Left lung (tissue), 10 donors: ENCODE data around the gene REPS1. TPM values are rescaled to one million over a fixed set of nuclear protein-coding genes. Genes with fewer than 3 reads are reported as not detected.

Source experiments
- ATAC-seq: fragments of 200-7000 bp; cut with Tn5 transposase; one replicate; pipeline ENCODE4 v1.9.1; 2020; ENCODE audit warnings: moderate library complexity
- DNase-seq, 4 donors: peaks; one replicate each; pipeline ENCODE4 v3.0.0-alpha.2; 2013 to 2020
- H3K27ac ChIP-seq, 2 donors: fragments of 200-600 bp; sonication (generic) in 1 of 2; one replicate each; pipeline versions ENCODE4 v1.5.0 to v1.8.0; 2020 to 2021
- H3K27me3 ChIP-seq, 2 donors: fragments of 200-600 bp; sonication (generic) in 1 of 2; one replicate each; pipeline versions ENCODE4 v1.5.0 to v1.8.0; 2020 to 2021
- H3K36me3 ChIP-seq, 2 donors: fragments of 200-600 bp; sonication (generic) in 1 of 2; one replicate each; pipeline versions ENCODE4 v1.5.0 to v1.8.0; 2020 to 2021
- H3K4me1 ChIP-seq, 2 donors: fragments of 200-600 bp; one replicate each; pipeline ENCODE4 v1.8.0; 2021
- H3K4me3 ChIP-seq, 2 donors: fragments of 200-600 bp; sonication (generic) in 1 of 2; one replicate each; pipeline versions ENCODE4 v1.5.0 to v1.8.0; 2020 to 2021; ENCODE audit warnings: mild to moderate bottlenecking in 1 of 2
- H3K9me3 ChIP-seq, 2 donors: fragments of 200-600 bp; sonication (generic) in 1 of 2; one replicate each; pipeline versions ENCODE4 v1.5.0 to v1.8.0; 2020 to 2021
- CTCF ChIP-seq, 2 donors: fragments of 200-600 bp; sonication (generic) in 1 of 2; IDR thresholded peaks; one replicate each; pipeline versions ENCODE4 v1.5.0 to v1.8.0; 2021; ENCODE audit warnings: antibody characterized with exemption in 2 of 2
- intact Hi-C, 2 donors: fragments of 100-400 bp; cut with DNase I; formaldehyde crosslinking; loops; one replicate each; pipeline versions ENCODE4 v1.11.2 to v1.14.2; 2022
- polyA plus RNA-seq, 6 donors: library from polyadenylated mRNA; unstranded; fragments of 120-200 nt; gene quantifications; one replicate each; pipeline ENCODE4 v1.2.1, GENCODE V29; 2013; ENCODE audit not compliant: insufficient read length in 6 of 6
- total RNA-seq, 2 donors: library from RNA; stranded (reverse); fragmentation: NEBNext Ultra II Directional; extraction: Animal tissue kit (Norgen Biotek cat#: 25700); gene quantifications; one replicate each; pipeline ENCODE4 v1.2.1, GENCODE V29; 2021
- donor health status: DM: no; HTN: yes; CAD: no.
- donor health status: DM: no; HTN: no; CAD: no.

The REPS1 gene
- total and polyA plus RNA-seq, 8 donors = 29.3 to 83.9 (median 63.6) TPM

GRCh38 chr6:138864343-138864890 lies 123.6 kb downstream of the REPS1 start:
- no peaks in the 10 kb centered on the region for H3K36me3 ChIP-seq
- intact Hi-C loops = no loop called here
- no peaks in the 10 kb centered on the region for H3K9me3 ChIP-seq
- DNase-seq (no peak), ATAC-seq (no peak)
- H3K27ac ChIP-seq = no peak overlapping the region
- TF ChIP-seq CTCF (IDR thresholded peaks at IDR 0.05) = no peak
- H3K4me1 ChIP-seq = no peaks in the 10 kb centered on the region
- H3K27me3 ChIP-seq = no peaks in the 10 kb centered on the region
- no peak overlapping the region for H3K4me3 ChIP-seq

DNA sequence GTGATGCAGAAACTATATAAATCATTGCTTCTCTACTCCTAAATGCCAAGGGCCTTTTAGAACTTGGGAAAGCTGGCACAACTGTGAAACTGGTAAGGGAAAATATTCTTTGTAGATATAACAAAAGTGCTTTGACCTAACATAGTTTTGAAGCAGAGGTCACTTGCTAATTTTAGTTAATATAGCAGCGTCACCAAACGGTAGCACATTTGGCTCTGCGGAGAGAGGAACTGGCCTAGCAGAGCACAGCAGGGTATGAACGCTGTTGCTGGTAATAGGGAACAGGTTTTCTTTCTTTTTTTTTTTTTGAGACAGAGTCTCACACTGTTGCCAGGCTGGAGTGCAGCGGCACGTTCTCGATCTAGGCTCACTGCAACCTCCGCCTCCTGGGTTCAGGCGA lies 124.7 kb downstream of the REPS1 start:
- H3K4me3 ChIP-seq = no peak overlapping the region
- intact Hi-C loops = no loop called here
- H3K36me3 ChIP-seq = no peaks in the 10 kb centered on the region
- H3K27me3 ChIP-seq = no peaks in the 10 kb centered on the region
- no peaks in the 10 kb centered on the region for H3K4me1 ChIP-seq
- DNase-seq = peak in 2 of 4 donors; percentile 36 to 48
- no peaks in the 10 kb centered on the region for H3K9me3 ChIP-seq
- ATAC-seq = peak; percentile 99
- peak overlapping the region in 1 of 2 donors; percentile 55 for H3K27ac ChIP-seq
- TF ChIP-seq CTCF (IDR thresholded peaks at IDR 0.05) = no peak

- H3K27ac ChIP-seq = no peak overlapping the region
- DNase-seq (no peak), ATAC-seq (no peak)
- H3K4me3 ChIP-seq = no peak overlapping the region
- H3K36me3 ChIP-seq = no peaks in the 10 kb centered on the region
- H3K4me1 ChIP-seq = no peaks in the 10 kb centered on the region
- H3K9me3 ChIP-seq = no peaks in the 10 kb centered on the region
- intact Hi-C loops = no loop called here
- no peaks in the 10 kb centered on the region for H3K27me3 ChIP-seq
- no peak for TF ChIP-seq CTCF (IDR thresholded peaks at IDR 0.05)
Measured at GRCh38 chr6:138862456-138862855, 125.6 kb downstream of the REPS1 start.

GRCh38 chr6:138857775-138858174 lies 130.3 kb downstream of the REPS1 start:
- Histone ChIP-seq H3K27ac (no peak overlapping the region), H3K27me3 (no peaks in the 10 kb centered on the region), H3K4me3 (no peak overlapping the region), H3K4me1 (no peaks in the 10 kb centered on the region), H3K36me3 (no peaks in the 10 kb centered on the region), H3K9me3 (no peaks in the 10 kb centered on the region)
- no peak for TF ChIP-seq CTCF (IDR thresholded peaks at IDR 0.05)
- ATAC-seq = no peak
- no peak for DNase-seq
- intact Hi-C loops = no loop called here

DNA sequence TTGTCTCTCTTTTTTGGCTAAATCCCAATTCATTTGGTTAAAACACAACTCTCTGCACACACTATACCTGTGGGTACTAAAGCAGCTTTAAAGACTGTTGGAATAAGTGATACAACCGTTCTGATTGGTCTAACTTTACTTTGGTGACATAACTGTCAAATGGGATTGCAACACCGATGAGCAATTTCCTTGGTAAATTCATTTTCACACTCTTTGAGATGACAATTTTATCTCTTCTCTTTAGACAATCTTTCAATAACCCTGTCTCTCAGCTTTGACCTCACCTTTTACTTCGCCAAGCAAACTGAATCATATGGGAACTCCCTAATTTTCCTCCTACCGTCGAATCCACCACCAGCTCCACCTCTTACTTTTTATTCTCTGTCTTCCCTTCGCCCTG lies 131.4 kb downstream of the REPS1 start:
- intact Hi-C loops = no loop called here
- DNase-seq = no peak
- Histone ChIP-seq H3K27me3 (no peaks in the 10 kb centered on the region), H3K4me3 (no peak overlapping the region), H3K4me1 (no peaks in the 10 kb centered on the region), H3K9me3 (no peaks in the 10 kb centered on the region), H3K36me3 (no peaks in the 10 kb centered on the region), H3K27ac (no peak overlapping the region)
- no peak for ATAC-seq
- TF ChIP-seq CTCF (IDR thresholded peaks at IDR 0.05) = no peak

Other genes with a start within 250 kb of the REPS1 start
- gene CCDC28A, start 214.5 kb downstream of the REPS1 start, total RNA-seq = 10 to 100 TPM; 14.0 to 28.4 TPM
- 10 to 100 TPM; 17.5 to 26.0 (median 19.8) TPM for gene CCDC28A, start 214.5 kb downstream of the REPS1 start, polyA plus RNA-seq
- 1 to 10 TPM in 1 of 2 donors, not detected in 1; 3.1 TPM for gene ECT2L, start 192.2 kb downstream of the REPS1 start, total RNA-seq
- 1 to 10 TPM in 4 of 6 donors, under 1 TPM in 2; 0.63 to 3.3 (median 1.7) TPM for gene ECT2L, start 192.2 kb downstream of the REPS1 start, polyA plus RNA-seq
- gene ABRACL, start 40.5 kb upstream of the REPS1 start, total RNA-seq = 10 to 100 TPM; 39.1 to 40.2 TPM
- gene ABRACL, start 40.5 kb upstream of the REPS1 start, polyA plus RNA-seq = 10 to 100 TPM; 26.0 to 33.0 (median 29.2) TPM
- gene HECA, start 146.8 kb upstream of the REPS1 start, total RNA-seq = 10 to 100 TPM; 27.4 to 40.9 TPM
- gene HECA, start 146.8 kb upstream of the REPS1 start, polyA plus RNA-seq = 10 to 100 TPM; 17.0 to 21.0 (median 18.2) TPM